Measurements from ENCODE around the gene SLIT3.

- no peak for TF ChIP-seq CTCF (conservative IDR thresholded peaks at IDR 0.05; ENCODE audit: low read length)
- no peak for TF ChIP-seq EZH2phosphoT487 (IDR thresholded peaks at IDR 0.05; ENCODE audit: borderline replicate concordance)
Observed at GRCh38 chr5:169343766-169344165, 42.8 kb upstream of the SLIT3 start.

Measured in Loucy (cell line).